SHP77 (cell line): ENCODE results near the gene PANX2.
"Not testable (repeated sequence)": the region's sequence is repeated elsewhere in the genome, so short reads cannot be mapped to it uniquely, and the experiment has no call there.

Source experiments
- DNase-seq, 2 experiments: peaks; one replicate each; lab custom pipeline; 2025; lab: John Stamatoyannopoulos, UW

Gene PANX2

DNA sequence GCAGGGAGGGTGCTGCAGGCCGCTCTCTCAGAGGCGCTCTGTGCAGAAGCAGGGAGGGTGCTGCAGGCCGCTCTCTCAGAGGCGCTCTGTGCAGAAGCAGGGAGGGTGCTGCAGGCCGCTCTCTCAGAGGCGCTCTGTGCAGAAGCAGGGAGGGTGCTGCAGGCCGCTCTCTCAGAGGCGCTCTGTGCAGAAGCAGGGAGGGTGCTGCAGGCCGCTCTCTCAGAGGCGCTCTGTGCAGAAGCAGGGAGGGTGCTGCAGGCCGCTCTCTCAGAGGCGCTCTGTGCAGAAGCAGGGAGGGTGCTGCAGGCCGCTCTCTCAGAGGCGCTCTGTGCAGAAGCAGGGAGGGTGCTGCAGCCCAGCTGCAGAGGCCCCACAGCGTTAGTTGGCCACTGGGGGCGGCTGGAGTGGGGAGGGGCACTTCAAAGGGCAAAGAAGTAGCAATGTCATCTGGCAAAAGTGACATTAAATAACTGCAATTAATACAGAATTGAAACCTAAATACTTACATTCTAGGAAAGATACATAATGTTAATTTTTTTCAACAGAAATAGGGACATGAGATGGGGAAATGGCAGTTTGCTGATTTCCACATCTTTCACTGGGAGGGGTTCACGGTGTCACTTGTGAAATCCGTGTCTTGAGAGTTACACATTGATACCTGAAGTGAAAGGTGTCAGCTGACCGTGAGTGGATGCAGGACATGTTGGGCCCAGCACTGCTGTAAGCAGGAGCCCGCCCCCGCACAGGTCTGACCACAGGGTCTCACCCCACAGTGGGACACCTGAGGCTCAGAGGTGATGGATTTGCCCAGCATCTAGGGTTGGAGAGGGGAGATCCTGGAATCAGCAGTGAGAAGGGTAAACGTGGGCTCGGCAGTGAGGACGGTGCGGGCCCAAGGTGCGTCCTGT, 23.0 kb upstream of the PANX2 start:
- DNase-seq: not testable (repeated sequence)

GRCh38 chr22:50148166-50148500, 22.4 kb upstream of the PANX2 start:
- DNase-seq: no peak

- peak; percentile 75 to 82 for DNase-seq
Measured at GRCh38 chr22:50148991-50149721, 21.4 kb upstream of the PANX2 start.

GRCh38 chr22:50150161-50151129, 20.1 kb upstream of the PANX2 start:
- no peak for DNase-seq

GRCh38 chr22:50151571-50152537, 18.7 kb upstream of the PANX2 start:
- no peak for DNase-seq

DNA sequence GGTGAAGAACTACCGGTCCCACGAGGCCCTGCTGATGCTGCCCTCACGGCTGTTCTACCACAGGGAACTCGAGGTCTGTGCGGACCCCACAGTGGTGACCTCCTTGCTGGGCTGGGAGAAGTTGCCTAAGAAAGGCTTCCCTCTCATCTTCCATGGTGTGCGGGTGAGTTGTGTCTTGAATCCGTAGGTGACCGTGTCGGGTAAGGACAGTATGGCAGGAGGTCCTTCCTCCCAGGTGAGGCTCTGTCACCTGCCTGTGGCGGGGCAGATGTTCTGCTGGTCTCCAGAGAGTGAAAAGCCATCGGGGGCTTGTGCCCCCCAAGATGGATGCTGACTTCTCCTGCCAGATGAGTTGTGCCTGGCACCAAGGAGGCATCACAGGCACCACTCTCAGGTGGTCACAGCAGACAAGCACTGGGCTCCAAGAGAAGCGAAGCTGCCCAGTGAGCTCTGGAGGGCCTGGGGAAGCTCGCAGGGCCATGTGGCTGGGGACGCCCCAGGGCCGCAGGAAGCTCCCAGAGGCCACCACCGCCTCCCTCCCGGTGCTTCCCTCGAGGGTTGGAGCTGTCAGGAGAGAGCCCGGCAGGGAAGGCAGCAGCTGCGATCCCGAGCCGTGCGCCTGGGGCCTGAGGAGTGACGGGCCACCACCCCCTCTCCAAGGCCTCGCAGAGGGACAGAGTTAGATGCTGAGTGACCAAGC, 17.3 kb upstream of the PANX2 start:
- no peak for DNase-seq

GRCh38 chr22:50153756-50154140, 16.8 kb upstream of the PANX2 start:
- DNase-seq: no peak

- DNase-seq: peak in 1 of 2 experiments; percentile 23
Measured at GRCh38 chr22:50157709-50158375, 12.7 kb upstream of the PANX2 start.

- DNase-seq: no peak
Measured at GRCh38 chr22:50160947-50161346, 9.6 kb upstream of the PANX2 start.

- no peak for DNase-seq
Measured at GRCh38 chr22:50161508-50162390, 8.8 kb upstream of the PANX2 start.

DNA sequence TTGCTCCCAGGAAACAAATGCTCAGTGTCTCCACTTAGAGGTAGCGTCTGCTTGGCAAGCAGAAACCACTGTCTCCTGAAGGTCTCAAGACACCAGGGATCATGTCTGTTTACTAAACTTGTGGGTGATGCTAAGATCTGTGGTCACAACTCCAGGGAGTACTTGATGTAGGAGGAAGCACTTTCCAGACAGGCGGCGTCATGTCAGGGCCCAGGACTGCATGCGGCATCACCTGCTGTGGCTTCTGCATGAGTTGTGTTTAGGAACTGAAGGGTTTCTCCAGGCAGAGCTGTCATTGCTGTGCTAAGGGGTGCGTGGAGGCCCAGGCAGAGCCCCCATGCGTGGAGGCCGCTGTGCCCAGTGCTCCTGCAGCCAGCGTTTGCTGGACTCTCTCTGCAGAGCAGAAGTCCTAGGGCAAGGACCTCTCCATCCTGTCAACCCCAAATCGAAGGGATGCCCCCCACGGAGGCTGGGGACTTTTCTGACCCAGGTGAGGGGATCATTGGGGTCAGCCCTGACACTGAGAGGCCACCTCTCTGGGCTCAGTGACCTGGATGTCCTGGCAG, 8.1 kb upstream of the PANX2 start:
- DNase-seq: no peak

DNA sequence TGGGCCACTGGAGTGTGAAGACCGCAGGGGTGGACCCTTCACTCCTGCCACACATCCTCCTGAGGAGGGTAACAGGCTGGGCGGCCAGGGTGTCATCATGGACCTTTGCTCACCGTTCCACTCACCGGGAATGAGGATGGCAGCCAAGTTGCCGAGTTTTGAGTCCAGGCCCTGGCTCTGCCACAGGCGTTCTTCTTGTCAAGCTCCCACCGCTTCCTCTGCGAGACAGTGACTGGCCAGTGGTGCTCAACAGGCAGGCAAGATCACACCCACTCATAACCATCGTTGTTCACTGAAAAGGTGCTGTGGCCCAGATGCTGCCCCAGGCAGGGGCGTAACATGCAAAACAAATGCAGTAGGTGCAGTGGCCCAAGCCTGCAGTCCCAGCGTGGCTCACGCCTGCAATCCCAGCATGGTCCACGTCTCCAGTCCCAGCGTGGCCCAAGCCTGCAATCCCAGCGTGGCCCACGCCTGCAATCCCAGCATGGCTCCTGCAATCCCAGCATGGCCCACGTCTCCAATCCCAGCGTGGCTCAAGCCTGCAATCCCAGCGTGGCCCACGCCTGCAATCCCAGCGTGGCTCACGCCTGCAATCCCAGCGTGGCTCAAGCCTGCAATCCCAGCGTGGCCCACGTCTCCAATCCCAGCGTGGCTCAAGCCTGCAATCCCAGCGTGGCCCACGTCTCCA, 5.0 kb upstream of the PANX2 start:
- DNase-seq: no peak

DNA sequence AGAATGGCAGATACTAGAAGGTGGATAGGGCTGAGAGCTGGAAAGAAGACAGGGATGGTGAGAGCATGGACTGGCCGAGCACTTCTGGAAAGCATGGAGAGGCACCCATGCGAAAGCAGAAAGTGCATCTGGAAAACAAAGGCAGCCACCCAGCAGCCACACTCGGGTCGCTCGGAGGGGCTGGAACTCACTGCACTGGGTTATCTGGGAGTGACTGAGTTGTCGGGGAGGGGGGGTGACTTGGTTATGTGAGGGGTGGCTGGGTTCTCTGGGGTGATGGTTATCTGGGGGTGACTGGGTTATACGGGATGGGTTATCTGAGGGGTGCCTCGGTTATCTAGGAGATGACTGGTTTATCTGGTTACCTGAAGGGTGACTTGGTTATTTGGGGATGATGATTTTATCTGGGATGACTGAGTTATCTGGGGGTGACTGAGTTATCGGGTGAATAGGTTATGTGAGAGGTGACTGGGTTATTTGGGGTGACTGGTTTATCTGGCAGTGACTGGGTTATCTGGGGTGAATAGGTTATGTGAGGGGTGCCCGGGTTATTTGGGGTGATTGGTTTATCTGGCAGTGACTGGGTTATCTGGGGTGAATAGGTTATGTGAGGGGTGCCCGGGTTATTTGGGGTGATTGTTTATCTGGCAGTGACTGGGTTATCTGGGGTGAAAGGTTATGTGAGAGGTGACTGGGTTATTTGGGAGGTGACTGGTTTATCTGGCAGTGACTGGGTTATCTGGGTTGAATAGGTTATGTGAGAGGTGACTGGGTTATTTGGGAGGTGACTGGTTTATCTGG, 2.6 kb upstream of the PANX2 start:
- no peak for DNase-seq

GRCh38 chr22:50168490-50169180, 1.9 kb upstream of the PANX2 start:
- DNase-seq: not testable (repeated sequence)

DNA sequence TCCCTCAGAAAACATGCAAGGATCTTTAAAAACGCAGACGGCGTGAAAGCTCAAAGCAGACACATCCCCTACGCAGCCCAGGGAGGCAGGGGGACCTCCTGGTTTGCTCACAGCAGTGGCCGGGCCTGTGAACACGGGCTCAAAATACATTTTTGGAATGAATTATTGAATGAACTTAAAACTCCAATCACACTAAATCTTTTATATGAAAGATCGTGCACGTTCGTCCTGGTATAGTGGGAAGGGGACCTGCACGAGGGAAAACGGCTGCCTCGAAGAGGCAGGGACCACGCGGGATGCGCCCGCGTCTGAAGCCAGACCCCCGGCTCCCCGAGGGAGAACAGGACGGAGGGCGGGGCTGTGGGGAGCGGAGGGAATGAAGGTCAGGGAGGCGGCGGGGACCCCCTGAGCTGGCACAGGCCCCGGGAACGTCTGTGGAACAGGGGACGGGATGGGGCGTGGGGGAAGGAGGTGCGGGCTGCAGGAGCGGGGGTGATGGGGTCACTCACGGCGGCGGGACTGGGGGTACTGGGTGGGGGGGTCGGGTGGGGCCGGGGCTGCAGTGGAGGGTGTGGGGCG, 1.3 kb upstream of the PANX2 start:
- no peak for DNase-seq

DNA sequence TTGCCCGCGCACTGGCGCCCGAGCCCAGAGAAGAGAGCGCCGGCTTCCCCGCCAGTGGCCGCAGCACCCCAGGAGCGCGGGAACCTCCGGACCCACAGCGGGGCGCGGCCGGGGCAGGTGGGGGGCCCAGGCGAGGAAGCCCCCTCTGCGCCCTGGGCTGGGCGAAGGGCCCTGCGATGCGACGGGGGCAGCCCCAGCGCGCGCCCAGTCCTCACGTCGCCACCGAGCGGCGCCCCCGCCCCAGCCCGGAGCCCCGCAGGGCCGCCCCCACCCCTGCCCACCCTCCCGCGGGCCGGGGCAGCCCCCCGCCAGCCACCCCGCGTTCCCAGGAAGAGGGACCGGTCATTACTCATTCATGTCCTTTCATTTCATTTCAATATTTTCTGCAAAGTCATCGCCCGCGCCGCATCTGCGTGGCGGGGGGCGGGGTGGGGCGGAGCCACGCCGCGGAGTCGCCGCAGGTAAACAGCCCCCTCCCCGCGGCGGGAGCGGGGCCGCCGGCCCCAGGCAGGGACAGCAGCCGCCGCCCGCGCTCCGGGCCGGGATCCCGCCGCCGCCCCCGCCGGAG, 673 bp upstream of the PANX2 start:
- peak in 1 of 2 experiments; percentile 35 for DNase-seq
